HG02798 (cell line): ENCODE data around the gene ACTR1A.

ENCODE experiments used
- ATAC-seq: cut with Tn5 transposase; IDR thresholded peaks from one replicate; pipeline ENCODE4 v1.9.1; 2021; ENCODE audit warnings: mild to moderate bottlenecking; ENCODE audit not compliant: unreplicated experiment, poor library complexity

Gene ACTR1A

DNA sequence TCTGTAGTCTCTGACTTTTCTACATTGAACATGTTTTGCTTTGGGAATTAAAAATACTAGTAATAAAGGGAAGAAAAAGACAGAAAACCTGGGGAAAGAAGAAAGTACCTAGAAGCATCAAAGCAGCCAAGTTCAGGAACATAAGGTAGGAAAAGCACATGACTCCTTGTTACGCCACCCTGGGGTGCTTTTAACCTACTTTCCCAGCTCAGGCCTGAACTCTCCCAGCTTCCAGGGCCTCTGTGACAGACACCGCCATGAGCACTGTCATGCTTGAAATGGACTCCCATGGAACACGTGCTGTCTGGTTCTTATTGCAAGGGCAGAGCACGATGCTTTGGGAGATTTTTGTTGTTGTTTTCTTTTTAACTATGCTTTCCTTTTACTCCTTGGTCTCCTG, 11.4 kb downstream of the ACTR1A start:
- no peak for ATAC-seq

DNA sequence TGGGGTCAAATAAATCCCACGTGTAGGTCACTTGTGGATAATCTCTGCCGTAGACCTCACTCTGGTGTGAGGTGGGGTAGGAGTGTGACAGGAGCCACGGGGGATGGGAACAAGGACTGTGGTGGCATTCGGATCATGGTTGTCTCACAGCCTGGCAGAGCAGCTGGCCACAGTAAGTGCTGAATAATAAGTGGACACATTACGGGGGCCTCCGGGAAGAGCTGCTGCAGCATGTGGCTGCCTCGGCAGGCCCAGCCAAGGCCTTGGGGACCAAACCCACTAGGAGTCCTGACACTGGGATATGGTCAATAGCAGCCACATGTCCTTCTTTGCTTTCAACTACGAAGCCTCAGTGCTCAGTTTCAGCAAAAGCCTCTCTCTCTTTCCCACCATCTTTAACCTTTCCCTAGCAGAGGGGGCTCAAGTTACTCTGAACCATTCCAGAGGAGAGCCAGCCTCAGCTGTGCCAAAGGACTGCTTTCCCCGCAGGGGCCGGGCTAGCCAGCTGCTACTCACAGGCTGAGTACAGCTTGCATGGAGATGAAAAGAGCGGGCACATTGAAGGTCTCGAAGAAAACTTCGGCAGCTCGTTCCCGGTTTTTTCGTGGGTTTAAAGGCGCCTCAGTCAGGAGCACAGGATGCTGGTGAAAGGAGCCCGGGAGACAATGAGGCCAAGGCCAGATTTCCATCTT, 17.3 kb downstream of the ACTR1A start:
- ATAC-seq, result no peak

DNA sequence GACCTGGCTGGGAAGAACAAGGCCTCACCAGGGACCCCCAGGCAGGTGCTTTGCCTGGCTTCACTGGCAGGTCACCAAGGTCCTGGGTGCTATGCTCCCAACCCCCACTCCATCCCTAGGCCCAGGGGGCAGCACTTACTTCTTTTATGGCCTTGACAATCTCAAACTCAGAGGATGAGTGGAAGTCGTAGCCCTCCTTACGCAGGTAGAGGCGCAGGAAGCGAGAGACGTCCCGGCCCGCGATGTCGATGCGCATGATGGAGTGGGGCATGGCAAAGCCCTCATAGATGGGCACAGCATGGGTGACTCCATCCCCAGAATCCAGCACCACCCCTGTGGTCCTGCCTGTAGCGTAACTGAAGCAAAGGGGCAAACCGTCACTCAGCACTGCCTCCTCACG, 18.5 kb downstream of the ACTR1A start:
- ATAC-seq, result no peak

DNA sequence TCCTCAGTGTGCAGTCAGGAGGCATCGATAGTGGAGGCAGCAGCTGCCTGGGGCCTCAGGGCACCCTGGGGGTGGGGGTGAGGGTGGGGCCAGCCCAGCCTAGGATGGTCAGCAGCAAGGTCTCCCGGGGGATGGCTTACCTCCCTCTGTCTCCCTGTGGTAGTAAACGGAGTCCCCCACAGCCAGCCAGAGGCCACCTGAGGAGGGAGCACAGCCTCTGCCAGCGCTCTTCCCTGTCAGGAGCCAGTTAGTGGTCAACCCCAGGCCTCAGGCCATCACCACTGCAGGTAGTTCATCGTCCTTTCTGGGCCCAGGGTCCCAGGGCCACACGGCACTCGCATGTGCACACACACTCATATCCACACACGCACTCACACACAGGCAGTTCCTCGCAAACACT, 22.1 kb downstream of the ACTR1A start:
- no peak for ATAC-seq

DNA sequence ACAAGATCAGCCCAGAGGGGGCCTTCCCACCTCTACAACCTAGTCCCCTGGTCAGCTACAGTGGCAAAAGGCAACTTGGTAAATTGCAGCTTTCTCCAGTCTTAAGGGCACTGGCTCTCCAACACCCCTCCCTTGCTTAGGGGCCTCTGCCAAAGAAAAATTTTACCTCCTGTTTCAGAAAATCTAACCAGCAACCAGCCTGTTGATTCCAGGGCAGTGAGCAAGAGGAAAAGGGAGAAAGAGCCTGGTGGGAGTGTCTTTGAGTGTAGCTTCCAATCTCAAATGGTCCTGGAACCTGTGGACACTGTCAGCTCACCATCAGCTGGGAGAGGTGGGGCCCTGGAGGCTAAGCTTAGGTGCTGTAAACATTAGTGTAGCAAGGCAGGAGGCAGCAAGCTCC, 22.9 kb downstream of the ACTR1A start:
- no peak for ATAC-seq

DNA sequence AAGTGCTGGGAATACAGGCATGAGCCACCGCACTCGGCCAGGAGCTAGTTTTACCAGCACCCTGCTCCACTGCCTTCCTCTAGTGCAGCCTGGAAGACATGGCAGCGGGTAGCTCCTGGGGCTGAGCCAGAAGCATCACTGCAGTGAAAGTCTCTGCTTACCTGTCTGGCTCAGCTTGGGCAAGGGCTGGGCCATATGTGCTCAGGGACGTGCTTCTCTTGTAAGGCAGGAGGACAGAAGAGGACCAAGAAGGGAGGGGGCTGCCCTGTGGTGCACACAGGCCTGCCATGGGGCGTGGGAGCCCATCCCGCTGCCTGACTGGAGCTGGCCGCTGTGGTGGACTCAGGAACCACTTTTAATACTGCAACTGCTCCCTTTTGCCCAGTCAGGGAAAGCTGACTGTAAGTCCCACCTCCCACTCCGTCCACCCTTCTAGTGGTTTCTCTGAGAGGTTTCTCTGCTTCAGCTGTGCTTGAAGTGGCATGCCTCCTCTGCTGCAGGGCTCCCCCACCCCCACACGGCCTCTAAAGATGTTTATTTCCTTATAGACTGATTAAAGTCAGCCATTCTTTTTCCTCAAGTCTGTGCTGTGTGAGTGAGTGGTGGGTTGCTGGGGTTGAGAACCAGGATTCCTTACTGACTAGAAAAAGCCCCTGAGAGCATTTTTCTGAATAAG, 25.9 kb downstream of the ACTR1A start:
- no peak for ATAC-seq

DNA sequence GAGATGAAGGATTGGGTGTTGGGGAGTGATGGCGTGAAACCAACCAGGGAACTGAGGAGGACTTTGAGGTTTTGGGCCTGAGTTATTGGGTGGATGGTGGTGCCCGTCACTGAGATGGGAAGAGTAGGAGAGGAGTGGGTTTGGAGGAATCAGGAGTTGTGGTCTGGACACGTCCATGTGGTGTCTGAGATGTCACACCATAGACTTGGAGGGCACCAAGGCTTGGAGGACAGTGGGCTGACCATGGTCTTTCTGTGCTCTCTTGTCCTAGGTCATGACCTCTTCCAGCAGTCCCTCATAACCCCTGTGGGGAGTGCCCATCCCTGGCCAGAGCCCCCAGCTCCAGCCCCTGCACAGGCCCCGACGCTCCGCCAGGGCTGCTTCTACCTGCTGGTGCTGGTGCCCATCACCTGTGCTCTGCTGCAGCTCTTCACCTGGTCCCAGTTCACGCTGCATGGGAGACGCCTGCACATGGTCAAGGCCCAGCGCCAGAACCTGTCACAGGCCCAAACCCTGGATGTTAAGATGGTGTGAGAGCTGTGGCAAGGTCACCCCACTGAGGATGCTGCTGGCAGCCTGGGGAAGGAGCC, 27.0 kb downstream of the ACTR1A start:
- no peak for ATAC-seq

DNA sequence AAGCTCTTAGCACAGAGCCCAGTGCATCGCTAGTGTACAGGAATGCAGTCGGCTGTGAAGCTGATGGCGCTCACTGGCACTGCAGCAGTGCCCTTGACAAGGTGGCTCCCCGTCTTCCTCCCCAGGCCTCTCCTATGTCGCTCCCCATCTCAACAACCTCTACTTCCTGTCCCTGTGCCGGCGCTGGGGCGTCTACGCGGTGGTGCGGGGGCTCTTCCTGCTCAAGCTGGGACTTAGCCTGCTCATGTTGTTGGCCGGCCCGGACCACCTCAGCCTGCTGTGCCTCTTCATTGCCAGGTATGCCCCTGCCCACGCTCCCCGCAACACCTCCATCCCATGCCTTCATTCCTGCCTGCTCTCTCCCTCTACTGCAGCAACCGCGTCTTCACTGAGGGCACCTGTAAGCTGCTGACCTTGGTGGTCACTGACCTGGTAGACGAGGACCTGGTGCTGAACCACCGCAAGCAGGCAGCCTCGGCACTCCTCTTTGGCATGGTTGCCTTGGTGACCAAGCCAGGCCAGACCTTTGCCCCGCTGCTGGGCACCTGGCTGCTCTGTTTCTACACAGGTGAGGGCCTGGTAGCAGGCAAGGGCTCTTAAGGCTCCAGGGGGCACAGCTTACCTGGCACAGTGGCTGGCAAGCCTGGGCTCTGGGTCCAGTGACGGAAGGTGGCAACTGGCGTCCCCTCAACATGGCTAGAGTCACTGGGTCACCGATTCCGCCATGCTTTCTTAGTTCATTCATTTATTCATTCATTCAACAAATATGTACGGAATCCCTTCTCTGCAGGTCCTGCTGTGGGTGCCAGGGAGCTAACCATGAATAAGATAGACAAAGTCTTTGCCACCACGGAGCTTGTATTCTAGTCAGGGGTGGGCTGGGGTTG, 28.8 kb downstream of the ACTR1A start:
- ATAC-seq, result no peak

DNA sequence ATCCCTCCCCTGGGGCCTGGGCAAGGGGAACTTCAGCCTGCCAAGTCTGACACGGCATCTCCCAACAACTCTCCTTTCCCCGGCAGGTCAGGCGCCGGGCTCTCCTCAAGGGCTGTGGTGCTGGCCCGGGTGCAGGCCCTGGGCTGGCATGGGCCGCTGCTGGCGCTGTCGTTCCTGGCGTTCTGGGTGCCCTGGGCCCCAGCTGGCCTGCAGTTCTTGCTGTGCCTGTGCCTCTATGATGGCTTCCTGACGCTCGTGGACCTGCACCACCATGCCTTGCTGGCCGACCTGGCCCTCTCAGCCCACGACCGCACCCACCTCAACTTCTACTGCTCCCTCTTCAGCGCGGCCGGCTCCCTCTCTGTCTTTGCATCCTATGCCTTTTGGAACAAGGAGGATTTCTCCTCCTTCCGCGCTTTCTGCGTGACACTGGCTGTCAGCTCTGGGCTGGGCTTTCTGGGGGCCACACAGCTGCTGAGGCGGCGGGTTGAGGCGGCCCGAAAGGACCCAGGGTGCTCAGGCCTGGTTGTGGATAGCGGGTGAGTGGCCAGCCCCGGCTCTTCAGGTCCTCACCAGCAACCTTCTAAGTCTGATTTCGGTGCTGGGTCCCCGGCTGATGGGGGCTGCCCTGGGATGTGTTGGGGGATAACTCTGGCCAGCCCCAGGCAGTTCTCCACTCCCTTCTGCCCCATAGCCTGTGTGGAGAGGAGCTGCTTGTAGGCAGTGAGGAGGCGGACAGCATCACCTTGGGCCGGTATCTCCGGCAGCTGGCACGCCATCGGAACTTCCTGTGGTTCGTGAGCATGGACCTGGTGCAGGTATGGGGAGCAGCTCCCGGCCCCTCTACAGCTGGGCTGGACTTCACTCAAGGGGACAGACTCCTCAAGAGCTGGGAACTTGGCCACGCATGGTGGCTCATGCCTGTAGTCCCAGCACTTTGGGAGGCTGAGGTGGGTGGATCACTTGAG, 31.6 kb downstream of the ACTR1A start:
- no peak for ATAC-seq

DNA sequence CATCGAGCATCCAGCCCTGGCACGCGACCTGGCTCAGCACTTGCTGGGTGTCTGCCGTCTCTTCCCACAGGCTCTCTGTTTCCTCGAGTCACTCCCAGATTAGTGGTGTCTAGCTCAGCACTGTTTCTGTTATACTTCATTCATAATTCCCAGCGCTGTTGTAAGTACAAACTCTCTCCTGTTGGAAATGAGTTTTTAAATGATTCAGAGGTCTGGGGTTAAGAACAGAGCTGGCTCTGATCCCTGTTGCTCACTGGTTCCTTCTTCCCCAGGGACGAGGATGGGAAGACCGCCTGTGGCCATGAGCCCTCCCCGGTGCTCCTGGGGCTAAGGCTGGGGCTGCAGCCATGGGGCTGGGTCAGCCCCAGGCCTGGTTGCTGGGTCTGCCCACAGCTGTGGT, 33.8 kb downstream of the ACTR1A start:
- ATAC-seq, result no peak

DNA sequence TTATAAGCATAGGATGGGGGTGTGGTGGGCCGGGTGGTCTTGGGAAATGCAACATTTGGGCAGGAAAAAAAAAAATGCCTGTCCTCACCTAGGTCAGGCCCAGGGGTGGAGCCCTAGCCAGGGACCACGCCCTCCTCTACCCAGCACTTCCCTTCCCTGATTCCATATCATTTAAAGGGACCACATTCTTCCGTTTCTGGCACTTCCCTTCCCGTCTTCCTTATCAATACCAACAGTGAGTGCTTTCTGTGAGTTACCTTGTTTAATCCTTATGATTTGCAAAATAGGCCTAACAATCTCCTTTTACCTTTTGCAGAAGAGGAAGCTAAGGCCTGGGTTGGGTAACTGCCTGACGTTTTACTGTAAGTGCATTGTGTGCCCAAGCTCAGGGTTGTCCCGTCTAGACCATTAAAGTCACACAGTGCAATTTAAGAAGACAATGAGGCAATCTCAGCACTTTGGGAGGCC, 34.5 kb downstream of the ACTR1A start:
- ATAC-seq, result no peak

DNA sequence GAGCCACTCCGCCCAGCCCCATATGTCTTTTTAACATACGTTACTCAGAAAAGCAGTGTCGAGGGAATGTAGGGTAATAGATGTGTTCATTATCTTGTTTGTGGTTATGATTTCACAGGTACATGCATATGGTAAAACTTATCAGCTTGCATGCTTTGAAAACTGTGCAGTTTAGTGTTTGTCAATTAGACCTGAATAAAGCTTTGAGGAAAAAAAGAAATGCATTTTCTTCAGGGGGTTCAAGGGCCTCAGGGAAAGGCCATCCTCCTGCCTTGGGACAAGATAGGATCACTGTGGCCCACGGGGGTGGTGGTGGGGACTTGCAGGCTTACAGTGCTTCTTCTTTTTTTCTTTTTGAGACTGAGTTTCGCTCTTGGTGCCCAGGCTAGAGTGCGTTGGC, 35.2 kb downstream of the ACTR1A start:
- ATAC-seq, result no peak

DNA sequence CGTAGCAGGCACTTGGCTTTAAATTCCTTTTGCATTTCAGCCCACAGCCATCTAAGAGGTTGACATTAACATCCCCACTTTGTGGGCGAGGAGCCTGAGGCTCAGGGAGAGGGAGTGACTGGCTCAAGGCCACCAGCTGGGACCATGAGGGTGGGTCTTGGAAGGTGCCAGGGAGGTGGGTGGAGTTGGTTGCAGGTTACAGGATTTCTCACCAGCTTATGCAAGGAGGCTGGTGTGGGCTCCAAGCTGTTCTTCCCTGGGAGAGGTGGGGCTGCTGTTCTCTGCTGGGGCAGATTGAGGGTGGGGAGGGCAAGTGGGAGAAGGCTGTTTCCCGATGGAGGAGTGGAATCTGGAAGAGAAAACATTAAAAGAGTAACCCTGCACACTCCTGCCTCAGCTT, 37.0 kb downstream of the ACTR1A start:
- ATAC-seq, result no peak

DNA sequence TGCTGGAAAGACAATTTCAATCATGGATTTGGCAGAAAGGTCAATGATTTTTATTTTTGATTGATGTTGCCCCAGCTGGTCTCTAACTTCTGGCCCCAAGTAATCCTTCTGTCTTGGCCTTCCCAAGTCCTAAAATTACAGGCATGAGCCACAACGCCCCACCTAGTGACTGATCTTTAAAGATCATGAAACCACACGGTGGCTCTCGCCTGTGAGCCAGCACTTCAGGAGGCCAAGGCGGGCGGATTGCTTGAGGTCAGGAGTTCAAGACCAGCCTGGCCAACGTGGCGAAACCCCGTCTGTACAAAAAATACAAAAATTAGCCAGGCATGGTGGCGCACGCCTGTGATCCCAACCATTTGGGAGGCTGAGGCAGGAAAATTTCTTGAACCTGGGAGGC, 38.5 kb downstream of the ACTR1A start:
- no peak for ATAC-seq

DNA sequence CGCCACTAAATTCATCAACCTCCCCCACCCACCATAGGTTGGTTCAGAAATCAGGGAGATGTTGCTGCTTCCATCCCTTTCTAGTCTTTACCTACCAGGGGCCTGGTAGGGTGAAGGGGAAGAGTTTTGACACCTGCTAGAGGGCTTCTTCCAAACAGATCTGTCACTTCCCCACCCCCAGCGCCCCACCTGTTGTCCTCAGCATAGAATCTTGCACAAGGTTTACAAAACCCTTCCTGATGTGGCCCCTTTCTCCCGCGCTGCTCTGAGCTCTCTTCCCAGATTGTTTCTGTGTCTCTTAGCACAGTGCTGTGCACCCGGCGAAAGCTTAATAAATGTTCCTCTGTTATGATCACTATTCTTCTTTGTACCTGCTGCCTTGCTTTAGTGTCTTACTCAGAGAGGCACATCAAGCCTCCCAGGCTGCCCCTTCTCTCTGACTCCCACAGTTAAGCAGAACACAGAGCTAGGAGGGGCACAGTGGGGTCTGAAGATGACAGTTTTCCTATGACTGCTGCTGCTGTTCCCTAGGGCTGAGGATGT, 39.9 kb downstream of the ACTR1A start:
- no peak for ATAC-seq

DNA sequence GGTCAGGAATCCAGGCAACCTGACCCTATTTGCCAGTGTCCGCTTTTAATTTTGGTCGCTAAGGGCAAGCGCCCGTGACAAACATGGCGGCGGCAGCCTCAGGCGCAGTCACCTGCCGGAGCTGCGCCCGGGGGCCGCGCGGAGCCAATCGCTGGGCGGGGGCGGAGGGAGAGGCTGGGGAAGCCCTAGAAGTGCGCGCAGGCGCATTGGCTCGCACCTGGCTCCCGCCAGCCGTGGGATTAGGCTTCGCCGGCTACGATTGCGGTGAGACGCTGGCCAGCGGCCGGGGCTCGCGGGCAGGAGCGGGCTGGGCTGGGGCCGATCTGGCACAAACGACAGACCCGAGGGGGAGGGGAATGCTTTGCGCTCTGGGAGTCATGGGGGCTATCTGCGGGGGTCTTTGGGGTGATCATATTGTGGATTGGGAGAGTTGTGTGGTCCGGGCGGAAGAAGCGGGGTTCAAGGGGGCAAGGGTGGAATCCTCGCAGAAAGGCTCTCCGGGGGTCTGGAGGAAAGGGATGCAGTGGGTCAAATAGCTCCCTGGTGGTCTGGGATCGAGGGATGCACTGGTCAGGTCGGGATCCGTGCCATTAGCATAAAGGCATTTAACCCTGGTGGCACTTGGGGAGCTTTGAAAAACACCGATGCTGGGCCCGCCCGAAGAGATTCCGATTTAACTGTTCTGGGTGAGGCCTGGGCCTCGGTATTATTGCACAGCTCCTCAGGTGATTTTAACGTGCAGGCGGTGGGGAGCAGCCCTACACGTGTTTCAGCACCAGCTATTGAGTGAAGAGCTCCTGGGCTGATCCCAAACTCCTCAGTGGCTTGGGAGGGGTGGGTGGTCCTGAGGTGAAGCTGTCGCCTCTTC, 41.1 kb downstream of the ACTR1A start:
- peak; percentile 94 for ATAC-seq

DNA sequence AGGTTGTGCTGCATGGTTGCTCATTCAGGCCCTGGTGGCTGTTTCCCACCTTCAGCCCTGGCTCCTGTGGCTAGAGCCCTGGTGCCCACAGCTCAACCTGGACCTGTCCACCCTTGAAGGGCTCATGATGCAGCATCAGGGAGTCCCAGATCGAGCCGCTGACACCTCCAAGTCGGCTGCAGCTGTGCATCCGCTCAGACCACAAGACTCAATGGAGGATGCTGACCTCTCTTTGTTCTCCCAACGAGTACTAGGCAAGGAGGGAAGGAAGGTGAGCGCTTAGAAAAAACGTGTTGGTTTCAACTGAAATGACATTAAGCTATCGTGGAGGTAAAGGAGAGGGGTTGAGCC, 41.7 kb downstream of the ACTR1A start:
- peak; percentile 39 for ATAC-seq

DNA sequence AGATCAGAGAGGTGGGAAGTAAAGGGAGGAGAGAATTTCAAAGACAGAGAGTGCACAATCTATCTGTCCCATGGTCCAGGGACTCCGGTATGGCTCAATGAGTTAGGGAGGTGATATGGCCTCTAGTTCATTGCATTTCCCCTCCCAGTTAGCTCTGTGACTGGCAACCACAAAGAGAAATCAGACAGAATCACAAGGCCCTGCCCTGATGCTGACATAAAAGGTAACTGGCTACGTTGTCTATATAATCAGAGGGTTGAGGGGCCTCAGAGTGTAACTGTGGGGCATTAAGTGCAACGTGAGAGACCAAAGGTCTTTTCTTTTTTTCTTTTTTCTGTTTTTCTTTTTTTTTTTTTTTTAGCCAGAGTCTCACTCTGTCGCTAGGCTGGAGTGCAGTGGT, 43.9 kb downstream of the ACTR1A start:
- ATAC-seq, result no peak
